Lung (tissue), 12 donors: ENCODE results near the gene ATP2B2. TPM values are rescaled to one million over a fixed set of nuclear protein-coding genes. Genes with fewer than 3 reads are reported as not detected.

Experiments used
- ATAC-seq: fragments of 200-7000 bp; cut with Tn5 transposase; one replicate; pipeline ENCODE4 v1.9.1; 2020; ENCODE audit warnings: moderate number of reproducible peaks; ENCODE audit not compliant: insufficient read depth, low FRiP score
- DNase-seq, 3 donors: peaks; one replicate each; pipeline ENCODE4 v3.0.0-alpha.2; 2013 to 2017
- H3K27ac ChIP-seq, 2 donors: one replicate each; pipeline ENCODE4 v1.5.1; 2013; ENCODE audit warnings: mild to moderate bottlenecking in 2 of 2, moderate library complexity in 2 of 2, control low read depth in 1 of 2, inconsistent platforms in 1 of 2, low read depth in 1 of 2, low read length in 1 of 2
- H3K27me3 ChIP-seq, 3 donors: one replicate each; pipeline ENCODE4 v1.5.1; 2013; ENCODE audit warnings: low read length in 2 of 3; ENCODE audit not compliant: control insufficient read depth in 3 of 3, insufficient read depth in 3 of 3
- H3K36me3 ChIP-seq, 4 donors: one replicate each; pipeline ENCODE4 v1.5.1; 2013; ENCODE audit warnings: low read length in 4 of 4, mild to moderate bottlenecking in 1 of 4, moderate library complexity in 1 of 4; ENCODE audit not compliant: control insufficient read depth in 4 of 4, insufficient read depth in 4 of 4
- H3K4me1 ChIP-seq, 5 donors: one replicate each; pipeline ENCODE4 v1.5.1; 2013; ENCODE audit warnings: low read length in 5 of 5, mild to moderate bottlenecking in 2 of 5, moderate library complexity in 1 of 5; ENCODE audit not compliant: control insufficient read depth in 5 of 5, insufficient read depth in 5 of 5
- H3K4me3 ChIP-seq: one replicate; pipeline ENCODE4 v1.5.1; 2013; ENCODE audit warnings: mild to moderate bottlenecking, control low read depth, moderate library complexity
- H3K9ac ChIP-seq, 2 donors: one replicate each; pipeline ENCODE4 v1.5.1; 2013; ENCODE audit warnings: low read length in 2 of 2, control low read depth in 1 of 2; ENCODE audit not compliant: insufficient read depth in 1 of 2
- H3K9me3 ChIP-seq, 4 donors: one replicate each; pipeline ENCODE4 v1.5.1; 2013; ENCODE audit warnings: low read length in 3 of 4, mild to moderate bottlenecking in 1 of 4, moderate library complexity in 1 of 4; ENCODE audit not compliant: control insufficient read depth in 4 of 4, insufficient read depth in 3 of 4
- WGBS, 2 donors: extraction: QIAGEN DNeasy Blood & Tissue Kit; methylation state at CpG; one replicate each; pipeline ENCODE4 v1.1.7; 2013; 5-methylcytosine and 5-hydroxymethylcytosine counted together
- polyA plus RNA-seq, 2 donors: library from polyadenylated mRNA; stranded (reverse); fragments of 200-250 nt; gene quantifications; one replicate each; pipeline ENCODE4 v1.2.1, GENCODE V29; 2013
- total RNA-seq, 2 donors: library from RNA; depleted of rRNA in 1 of 2; stranded (reverse); fragments of >200 nt in 1 of 2; gene quantifications; one replicate each; pipeline ENCODE4 v1.2.1, GENCODE V29; 2014 to 2021
- TF ChIP-seq, protein P1 (sequence below): IDR thresholded peaks from 2 replicates; pipeline ENCODE4 v1.5.1; 2012; ENCODE audit warnings: mild to moderate bottlenecking; ENCODE audit errors: control extremely low read depth, extremely low read depth
- donor health status: control.
- donor health status: control.
- donor health status: Bipolar disorder and iron deficiency.
- donor health status: healthy.
- donor health status: DM: yes; HTN: yes; CAD: no.

The ATP2B2 gene
- total and polyA plus RNA-seq, 4 donors = 0.06 TPM; not detected in 3

- Histone ChIP-seq H3K27ac (no peak overlapping the region), H3K27me3 (peaks cover 7 to 40% (median 8%) of the 10 kb centered on the region in 3 donors), H3K4me3 (no peak overlapping the region), H3K36me3 (no peaks in the 10 kb centered on the region), H3K4me1 (peaks cover 0 to 2% (median 0%) of the 10 kb centered on the region in 5 donors), H3K9ac (no peak overlapping the region), H3K9me3 (no peaks in the 10 kb centered on the region)
- 84 to 97% methylated on average over 14 of the region's 14 CpGs for WGBS, 2 donors
- TF ChIP-seq, protein P1, sequence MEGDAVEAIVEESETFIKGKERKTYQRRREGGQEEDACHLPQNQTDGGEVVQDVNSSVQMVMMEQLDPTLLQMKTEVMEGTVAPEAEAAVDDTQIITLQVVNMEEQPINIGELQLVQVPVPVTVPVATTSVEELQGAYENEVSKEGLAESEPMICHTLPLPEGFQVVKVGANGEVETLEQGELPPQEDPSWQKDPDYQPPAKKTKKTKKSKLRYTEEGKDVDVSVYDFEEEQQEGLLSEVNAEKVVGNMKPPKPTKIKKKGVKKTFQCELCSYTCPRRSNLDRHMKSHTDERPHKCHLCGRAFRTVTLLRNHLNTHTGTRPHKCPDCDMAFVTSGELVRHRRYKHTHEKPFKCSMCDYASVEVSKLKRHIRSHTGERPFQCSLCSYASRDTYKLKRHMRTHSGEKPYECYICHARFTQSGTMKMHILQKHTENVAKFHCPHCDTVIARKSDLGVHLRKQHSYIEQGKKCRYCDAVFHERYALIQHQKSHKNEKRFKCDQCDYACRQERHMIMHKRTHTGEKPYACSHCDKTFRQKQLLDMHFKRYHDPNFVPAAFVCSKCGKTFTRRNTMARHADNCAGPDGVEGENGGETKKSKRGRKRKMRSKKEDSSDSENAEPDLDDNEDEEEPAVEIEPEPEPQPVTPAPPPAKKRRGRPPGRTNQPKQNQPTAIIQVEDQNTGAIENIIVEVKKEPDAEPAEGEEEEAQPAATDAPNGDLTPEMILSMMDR = no peak
- no peak for ATAC-seq
- DNase-seq = no peak
Measured at GRCh38 chr3:10506696-10507095, 1.3 kb upstream of the ATP2B2 start.

- no peak overlapping the region for H3K9ac ChIP-seq
- peaks cover 7 to 44% (median 8%) of the 10 kb centered on the region in 3 donors for H3K27me3 ChIP-seq
- no peaks in the 10 kb centered on the region for H3K9me3 ChIP-seq
- H3K4me1 ChIP-seq = peaks cover 0 to 2% (median 0%) of the 10 kb centered on the region in 5 donors
- H3K27ac ChIP-seq = no peak overlapping the region
- no peak overlapping the region for H3K4me3 ChIP-seq
- ATAC-seq = no peak
- H3K36me3 ChIP-seq = no peaks in the 10 kb centered on the region
- DNase-seq = no peak
- WGBS, 2 donors = 31 to 41% methylated on average over 21 to 22 of the region's 22 CpGs
- TF ChIP-seq, protein P1 = no peak
Measured at GRCh38 chr3:10505791-10506585, 602 bp upstream of the ATP2B2 start.

DNA sequence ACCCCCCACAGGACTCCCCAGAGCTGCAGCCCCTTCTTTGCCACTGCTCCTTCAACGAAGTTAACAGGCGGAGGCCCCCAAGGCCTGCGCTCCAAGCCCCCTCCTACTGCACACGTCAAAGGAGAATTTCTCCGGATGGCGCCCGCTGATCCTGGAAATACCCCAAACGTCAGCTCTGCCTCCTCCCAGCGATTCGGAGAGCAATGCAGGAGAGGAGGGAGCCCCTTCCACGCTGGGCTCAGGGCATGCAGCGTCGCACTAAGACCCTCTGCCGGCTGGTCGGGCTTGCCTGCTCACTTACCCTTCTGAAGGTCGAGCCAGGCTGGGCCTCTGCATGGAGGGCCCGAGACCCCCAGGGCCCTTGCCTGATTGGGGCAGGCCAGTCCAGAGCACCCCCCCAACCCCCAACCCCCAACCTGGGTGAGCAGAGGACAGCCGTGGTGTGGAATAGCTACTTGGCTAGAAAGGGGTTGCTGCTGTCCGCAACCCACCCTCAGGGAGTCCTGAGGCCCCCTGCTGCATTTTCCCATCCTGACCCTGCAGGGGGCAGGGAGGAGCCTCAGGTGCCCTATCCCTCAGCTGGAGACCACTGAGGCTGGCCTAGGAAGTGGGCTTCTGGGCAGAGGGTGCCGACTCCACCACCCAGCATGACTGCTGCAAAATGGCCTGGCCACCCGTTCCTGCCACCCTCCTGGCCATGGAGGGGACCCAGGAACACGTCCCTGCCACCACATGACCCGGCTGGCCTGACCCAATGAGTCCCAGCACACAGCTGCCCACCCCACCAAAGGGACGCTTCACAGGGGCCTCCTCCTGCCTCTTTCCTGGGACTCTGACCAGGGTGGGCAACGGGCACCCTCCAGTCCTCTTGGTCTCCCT, 976 bp downstream of the ATP2B2 start:
- Histone ChIP-seq H3K27ac (no peak overlapping the region), H3K9me3 (no peaks in the 10 kb centered on the region), H3K9ac (no peak overlapping the region), H3K36me3 (no peaks in the 10 kb centered on the region), H3K27me3 (peaks cover 8 to 44% (median 12%) of the 10 kb centered on the region in 3 donors), H3K4me3 (no peak overlapping the region), H3K4me1 (peaks cover 0 to 2% (median 0%) of the 10 kb centered on the region in 5 donors)
- 57 to 60% methylated on average over 25 of the region's 25 CpGs for WGBS, 2 donors
- TF ChIP-seq, protein P1 = no peak
- ATAC-seq (no peak), DNase-seq (no peak)
